Left lobe of liver (tissue), 2 donors: ENCODE results near the gene MTMR2. TPM values are rescaled to one million over a fixed set of nuclear protein-coding genes. Genes with fewer than 3 reads are reported as not detected.
"Not testable (repeated sequence)": the region's sequence is repeated elsewhere in the genome, so short reads cannot be mapped to it uniquely, and the experiment has no call there.

ENCODE experiments used
- ATAC-seq: fragments of 200-7000 bp; cut with Tn5 transposase; one replicate; pipeline ENCODE4 v1.9.1; 2020; ENCODE audit warnings: mild to moderate bottlenecking, moderate library complexity
- DNase-seq: peaks from one replicate; pipeline ENCODE4 v3.0.0-alpha.2; 2020; ENCODE audit warnings: low spot score
- total RNA-seq: library from RNA; stranded (reverse); gene quantifications from one replicate; pipeline ENCODE4 v1.2.1, GENCODE V29; 2021
- donor health status: DM: no; HTN: no; CAD: no; lungs with moderate emphysema.
- donor health status: DM: no; HTN: yes; CAD: no.

MTMR2 gene
- total RNA-seq, 1 donor from 2014 or later, result 3.1 TPM

DNA sequence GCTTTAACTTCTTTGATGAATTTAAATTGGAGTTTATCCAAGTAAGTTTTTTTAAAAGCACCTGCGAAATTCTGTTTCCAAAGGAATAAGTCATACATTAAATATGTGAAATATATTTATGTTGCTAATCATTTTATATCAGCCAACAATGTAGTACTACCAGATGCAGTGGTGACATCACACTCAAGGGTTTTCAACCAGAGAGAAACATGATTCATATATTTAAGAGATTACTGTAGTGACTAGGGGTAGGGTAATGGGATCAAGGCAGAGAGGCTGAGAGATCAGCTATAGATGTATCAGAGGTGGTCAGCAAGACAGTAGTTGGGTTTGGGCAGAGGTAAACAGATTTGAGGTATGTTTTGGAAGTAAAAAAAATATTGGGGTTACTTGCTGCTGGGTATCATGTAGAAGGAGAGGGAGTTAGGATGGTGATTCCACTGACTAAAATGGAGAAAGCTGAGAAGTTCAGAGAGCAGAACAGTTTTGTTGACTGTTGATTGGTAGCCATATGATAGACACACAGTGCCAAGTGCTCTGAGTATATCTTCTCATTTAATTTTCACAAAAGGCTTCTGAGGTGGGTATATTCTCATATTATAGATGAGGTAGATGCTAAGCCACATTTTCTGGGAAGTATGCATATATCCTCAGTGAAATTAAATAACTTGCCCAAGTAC, 94.2 kb downstream of the MTMR2 start:
- ATAC-seq (no peak), DNase-seq (no peak)

DNA sequence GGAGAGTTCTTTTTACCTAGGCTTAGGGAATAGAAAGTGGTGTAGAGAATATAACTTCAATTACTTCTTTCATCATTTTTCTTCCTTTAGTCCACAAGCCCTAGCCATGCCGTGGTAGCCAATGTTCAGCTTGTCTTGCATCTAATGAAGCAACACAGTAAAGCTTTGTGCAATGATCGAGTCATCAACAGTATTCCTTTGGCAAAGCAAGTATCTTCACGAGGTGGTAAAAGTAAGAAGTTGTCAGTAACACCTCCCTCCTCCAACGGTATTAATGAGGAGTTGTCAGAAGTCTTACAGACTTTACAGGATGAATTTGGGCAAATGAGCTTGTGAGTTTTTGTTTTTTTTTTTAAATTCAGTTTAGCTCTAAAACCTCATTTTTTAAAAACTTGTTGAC, 96.2 kb downstream of the MTMR2 start:
- ATAC-seq, result no peak
- DNase-seq, result no peak

DNA sequence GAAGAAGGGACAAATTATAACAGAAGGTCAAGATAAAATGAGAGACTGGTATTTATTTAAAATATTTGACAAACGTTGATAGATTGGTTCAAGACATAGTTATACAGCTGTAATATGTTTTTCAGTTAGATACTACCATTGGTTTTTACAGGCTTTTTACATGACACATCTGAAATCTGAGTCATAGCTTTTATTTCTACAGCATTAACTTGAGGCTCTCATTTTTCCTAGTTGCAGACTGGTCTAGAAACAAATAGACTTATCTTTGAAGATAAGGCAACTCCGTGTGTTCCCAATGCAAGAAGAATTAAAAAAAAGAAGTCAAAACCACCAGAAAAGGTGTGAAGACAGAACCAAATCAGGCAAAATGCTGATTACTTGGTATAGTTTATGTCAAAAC, 102.3 kb downstream of the MTMR2 start:
- DNase-seq, result no peak
- ATAC-seq, result no peak

GRCh38 chr11:95816037-95816436, 107.9 kb downstream of the MTMR2 start:
- DNase-seq (no peak), ATAC-seq (no peak)

DNA sequence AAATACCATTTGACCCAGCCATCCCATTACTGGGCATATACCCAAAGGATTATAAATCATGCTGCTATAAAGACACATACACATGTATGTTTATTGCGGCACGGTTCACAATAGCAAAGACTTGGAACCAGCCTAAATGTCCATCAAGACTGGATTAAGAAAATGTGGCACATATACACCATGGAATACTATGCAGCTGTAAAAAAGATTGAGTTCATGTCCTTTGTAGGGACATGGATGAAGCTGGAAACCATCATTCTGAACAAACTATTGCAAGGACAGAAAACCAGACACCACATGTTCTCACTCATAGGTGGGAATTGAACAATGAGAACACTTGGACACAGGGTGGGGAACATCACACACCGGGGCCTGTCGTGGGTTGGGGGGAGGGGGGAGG, 112.9 kb downstream of the MTMR2 start:
- ATAC-seq, DNase-seq: not testable (repeated sequence)

- ATAC-seq, result not testable (repeated sequence)
Measured at GRCh38 chr11:95806464-95806863, 117.4 kb downstream of the MTMR2 start.

DNA sequence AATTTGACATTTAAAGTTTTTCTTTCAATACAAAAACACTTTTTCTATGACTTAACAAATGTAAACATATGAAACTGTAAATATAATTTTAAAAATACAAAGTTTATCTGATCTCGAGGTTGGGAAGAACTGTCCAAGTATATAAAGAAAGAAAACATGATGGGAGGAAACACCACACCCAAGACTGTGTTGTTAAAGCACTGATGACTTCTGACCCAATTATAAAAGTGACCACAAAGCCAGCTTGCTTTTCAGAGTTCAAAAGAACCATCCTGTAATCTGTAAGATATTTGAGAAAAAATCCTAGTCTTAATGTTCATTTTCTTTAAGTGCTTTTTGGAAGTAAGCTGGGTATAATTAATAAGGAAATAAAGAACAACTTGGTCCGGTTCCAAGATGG, 118.0 kb downstream of the MTMR2 start:
- ATAC-seq (no peak), DNase-seq (no peak)

More at GRCh38 chr11:95806464-95806863, 117.4 kb downstream of the MTMR2 start:
- DNase-seq, result not testable (repeated sequence)

DNA sequence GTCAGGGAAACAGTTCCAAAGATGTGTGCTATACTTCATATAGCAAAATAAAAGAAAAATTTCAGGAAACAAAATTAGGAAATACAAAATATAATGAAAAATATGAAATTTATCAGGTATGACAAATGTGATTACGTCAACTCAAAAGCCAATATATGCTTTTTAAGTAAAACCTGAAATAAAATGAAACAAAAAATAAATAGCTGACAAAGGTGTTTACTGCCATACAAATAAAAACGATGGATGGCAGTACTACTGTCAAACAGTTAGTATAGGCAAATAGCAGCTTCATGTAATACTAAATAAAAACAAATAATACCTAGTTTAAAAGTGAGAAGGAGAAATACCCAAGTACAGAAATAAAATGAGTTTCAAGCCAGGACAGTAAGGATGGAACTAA, 119.9 kb downstream of the MTMR2 start:
- ATAC-seq (no peak), DNase-seq (no peak)

GRCh38 chr11:95802806-95803205, 121.1 kb downstream of the MTMR2 start:
- DNase-seq, result no peak

DNA sequence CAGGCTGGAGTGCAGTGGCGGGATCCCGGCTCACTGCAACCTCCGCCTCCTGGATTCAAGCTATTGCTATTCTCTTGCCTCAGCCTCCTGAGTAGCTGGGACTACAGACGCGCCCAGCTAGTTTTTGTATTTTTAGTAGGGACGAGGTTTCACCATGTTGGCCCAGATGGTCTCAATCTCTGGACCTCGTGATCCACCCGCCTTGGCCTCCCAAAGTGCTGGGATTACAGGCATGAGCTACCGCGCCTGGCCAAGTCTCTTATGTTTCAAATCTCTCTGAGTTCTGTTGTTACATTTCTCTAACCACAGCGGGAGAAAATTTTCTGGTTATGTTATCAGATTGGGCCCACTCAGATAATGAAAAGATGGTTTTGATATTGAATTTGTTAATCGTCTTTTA, 123.5 kb downstream of the MTMR2 start:
- DNase-seq (no peak), ATAC-seq (no peak)

More at GRCh38 chr11:95802806-95803205, 121.1 kb downstream of the MTMR2 start:
- no peak for ATAC-seq

DNA sequence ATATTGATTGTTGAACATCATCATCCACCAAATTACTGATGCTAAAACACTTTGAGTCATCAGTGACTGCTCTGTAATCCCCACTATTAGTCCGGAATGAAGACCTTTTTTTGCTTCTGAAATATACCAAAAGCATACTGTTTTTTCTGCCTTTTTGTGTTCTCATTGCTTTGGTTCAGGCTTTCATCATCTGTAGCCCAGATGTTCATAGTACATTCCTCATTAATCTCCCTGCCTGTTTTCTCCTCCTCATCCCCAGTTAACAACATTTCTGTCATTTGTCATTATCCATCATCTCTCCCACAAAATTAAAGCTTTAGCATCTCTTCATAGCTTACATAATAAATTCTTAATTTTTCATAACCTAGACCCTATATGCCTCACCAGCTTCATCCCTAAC, 124.4 kb downstream of the MTMR2 start:
- DNase-seq, result no peak
- ATAC-seq, result no peak

GRCh38 chr11:95796501-95796900, 127.4 kb downstream of the MTMR2 start:
- DNase-seq, result no peak

GRCh38 chr11:95795627-95796295, 128.1 kb downstream of the MTMR2 start:
- peak; percentile 51 for ATAC-seq

More at GRCh38 chr11:95796501-95796900, 127.4 kb downstream of the MTMR2 start:
- ATAC-seq, result peak; percentile 43

GRCh38 chr11:95794086-95794485, 129.8 kb downstream of the MTMR2 start:
- ATAC-seq (no peak), DNase-seq (no peak)

More at GRCh38 chr11:95795627-95796295, 128.1 kb downstream of the MTMR2 start:
- DNase-seq, result peak; percentile 51

- no peak for DNase-seq
Measured at GRCh38 chr11:95793116-95793515, 130.8 kb downstream of the MTMR2 start.

GRCh38 chr11:95792700-95793099, 131.2 kb downstream of the MTMR2 start:
- no peak for DNase-seq
- no peak for ATAC-seq

More at GRCh38 chr11:95793116-95793515, 130.8 kb downstream of the MTMR2 start:
- ATAC-seq, result no peak

GRCh38 chr11:95792200-95792599, 131.7 kb downstream of the MTMR2 start:
- no peak for ATAC-seq
- no peak for DNase-seq

DNA sequence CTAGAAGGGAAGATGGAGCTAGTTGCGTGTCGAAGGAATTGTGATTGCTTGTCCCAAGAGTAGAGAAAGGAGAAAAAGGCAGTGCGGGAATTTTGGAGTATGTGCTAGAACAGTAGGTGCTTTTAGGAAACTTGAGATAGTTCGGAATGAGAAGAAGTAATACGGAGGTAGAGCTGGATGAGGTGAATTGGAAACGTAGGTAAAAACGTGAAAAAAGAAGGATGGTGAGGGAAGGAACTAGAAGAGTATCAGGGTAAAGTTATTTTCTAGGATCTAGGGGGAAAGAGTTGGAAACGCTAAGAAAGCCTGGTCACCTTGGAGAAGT, 132.2 kb downstream of the MTMR2 start:
- ATAC-seq (no peak), DNase-seq (no peak)

DNA sequence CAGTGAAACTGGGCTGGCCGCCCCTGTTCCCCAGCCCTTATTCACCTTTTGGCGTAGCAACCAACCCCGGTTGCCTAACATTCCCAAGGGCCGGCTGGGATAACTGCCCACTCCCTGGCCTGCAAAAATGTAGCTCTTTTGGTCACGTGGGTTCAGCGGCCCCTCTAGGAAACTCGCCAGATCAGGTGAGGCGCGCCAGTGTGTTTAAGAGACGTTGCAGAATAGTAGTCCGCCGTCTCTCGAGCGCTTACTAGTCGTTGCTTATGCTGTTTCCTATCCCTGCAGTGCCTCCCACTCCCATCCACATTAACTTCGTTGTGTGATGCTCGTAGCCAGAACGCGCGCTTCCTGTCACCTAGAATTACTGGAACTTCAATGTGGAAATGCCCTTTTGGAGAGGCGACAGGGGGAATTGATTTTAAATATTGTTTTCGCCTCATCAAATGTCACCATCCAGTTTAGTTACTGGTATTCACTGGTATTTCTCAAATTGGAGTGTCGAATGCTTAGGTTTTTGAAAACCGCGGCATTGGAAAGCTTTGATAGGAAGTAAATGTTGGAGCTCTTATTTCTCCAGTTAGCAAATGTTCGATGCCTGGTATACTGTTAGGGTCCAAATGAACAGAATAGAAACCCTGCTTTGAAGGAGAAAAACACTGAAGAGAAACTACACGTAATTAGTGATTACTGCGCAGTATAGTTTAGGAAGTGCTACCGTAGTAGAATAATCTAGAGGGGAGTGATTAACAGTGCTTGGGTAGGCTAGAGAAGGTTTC, 132.8 kb downstream of the MTMR2 start:
- DNase-seq, result peak; percentile 96
- ATAC-seq, result peak; percentile 53

DNA sequence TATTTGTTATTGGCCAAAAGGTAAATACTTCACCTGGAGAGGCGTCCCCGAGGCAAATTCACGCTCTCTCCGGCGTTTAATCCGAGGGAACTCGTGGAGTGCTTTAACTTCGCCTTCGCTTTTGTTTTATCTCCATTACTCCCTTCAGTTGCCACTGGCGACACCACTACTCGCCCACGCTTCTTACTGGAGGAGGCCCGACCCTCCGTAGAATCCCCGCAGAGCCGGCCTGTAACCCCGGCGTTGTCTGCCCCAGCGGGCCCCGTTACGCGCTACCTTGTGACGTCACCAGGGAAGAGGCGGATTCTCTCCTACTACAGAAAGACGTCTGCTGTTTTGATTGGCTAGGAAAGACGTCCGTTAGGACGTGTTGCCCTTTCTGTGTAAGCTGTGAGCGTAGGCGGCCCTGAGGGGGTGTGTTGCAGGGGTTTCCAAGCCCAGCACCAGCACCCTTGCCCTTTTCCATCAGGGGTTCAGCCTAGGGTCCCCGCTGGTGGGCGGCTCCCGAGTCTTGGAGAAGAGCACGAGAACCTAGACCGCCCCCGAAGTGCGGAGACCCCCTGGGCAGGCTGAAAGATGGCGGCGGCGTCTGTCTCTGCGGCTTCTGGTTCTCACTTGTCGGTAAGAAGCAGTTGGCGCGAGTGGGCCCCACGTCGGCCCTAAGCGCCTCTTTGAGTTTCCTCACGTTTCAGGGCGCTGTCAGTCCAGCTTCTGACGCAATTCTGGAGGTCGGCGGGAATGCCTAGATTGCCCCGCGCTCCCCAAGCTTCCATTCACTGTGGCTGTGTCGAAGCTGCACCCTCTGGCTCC, 133.6 kb downstream of the MTMR2 start, which contains the start of gene CEP57:
Gene CEP57 (plus strand): TSS at position 376 of the 810 bp plus-strand sequence. CDS start 201 bp downstream, at position 577.
- peak; percentile 96 for DNase-seq
- peak; percentile 75 for ATAC-seq
